ENCODE data around the gene STPG3.

- TF ChIP-seq CTCF (IDR thresholded peaks at IDR 0.05) (no peak), EP300 (IDR thresholded peaks at IDR 0.05) (no peak), POLR2A (IDR thresholded peaks at IDR 0.05) (no peak)
Observed at GRCh38 chr9:137279741-137280473, 28.8 kb downstream of the STPG3 start.
